SW480 (cell line): ENCODE results near the gene HAS3.
"Not testable (repeated sequence)": the region's sequence is repeated elsewhere in the genome, so short reads cannot be mapped to it uniquely, and the experiment has no call there.

Experiments used
- DNase-seq: peaks from one replicate; pipeline ENCODE4 v3.0.0-alpha.2; 2016; ENCODE audit warnings: low spot score

Gene HAS3

GRCh38 chr16:69116256-69116875 is 10.9 kb downstream of the HAS3 start:
- DNase-seq = no peak

DNA sequence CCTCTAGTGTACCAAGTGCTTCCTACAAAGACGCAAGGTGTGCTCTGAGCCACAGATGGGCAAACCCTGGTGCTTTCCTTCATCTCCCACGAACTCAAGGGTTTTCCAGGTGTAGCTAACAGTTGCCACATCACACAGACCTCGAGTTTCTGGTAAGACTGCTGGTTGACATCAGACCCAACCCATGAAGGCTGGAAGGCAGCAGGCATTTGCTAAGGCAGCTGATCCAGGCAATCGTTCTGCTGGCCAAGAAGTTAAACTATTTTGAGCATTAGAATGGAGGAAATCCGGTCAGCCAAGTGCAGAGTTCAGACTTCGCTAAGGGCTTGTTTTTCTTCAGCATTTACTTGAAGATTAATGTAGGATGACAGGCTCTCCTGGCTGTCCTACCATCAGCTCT is 11.5 kb downstream of the HAS3 start:
- no peak for DNase-seq

DNA sequence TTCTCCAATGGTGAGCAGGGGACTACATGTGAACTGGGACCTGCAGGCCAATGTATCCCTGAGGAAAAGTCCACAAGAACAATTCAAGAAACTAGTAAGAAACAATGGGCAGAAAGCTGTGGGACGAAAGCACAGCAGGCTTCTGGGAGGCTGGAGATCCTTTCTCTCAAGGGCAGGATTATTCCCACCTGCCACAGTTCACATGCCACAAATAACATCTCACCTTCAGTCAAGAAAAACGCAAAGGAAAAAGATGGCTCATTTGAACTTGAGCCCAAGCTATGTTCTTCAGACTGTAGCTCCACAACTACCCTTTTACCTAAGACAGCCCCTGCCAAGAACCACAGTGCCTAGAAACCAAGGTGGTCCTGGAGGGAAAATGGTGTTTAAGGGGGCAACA is 13.0 kb downstream of the HAS3 start:
- DNase-seq = no peak

DNA sequence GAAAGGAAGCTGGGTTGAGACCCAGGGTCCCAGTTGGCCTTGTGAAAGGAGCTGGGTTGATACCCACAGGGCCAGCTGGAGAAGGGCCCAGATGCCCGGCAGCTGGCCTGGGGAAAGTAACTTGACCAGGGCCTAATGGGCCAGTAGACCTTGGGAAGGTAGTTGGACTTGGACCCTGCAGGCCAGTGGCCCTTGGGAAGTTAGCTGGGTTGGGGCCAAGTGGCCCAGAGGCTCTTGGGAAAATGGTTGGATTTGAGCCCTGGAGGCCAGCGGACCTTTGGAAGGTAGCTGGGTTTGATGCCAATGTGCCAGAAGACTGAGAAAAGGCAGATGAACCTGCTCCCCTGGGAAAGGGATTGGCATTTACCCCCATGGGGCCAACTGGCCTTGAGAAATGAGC is 13.5 kb downstream of the HAS3 start:
- DNase-seq = no peak

DNA sequence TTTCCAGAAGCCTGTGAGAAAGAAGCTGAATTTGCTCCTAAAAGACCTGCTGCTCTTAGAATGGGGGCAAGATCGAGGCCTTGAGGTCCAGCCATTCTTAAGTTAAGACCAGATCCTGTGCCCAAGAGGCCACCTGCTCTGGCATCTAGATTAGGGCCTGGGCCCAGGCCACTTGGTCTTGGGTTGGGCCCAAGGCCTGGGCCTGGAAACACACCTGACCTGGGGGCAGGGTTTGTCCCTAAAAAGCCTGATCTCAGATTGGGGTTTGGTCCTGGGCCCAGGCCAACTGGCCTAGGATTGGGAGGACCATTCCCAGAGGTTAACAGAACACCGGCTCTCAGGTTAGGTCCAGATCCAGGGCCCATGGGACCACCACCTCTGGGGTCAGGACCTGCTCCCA is 14.1 kb downstream of the HAS3 start:
- DNase-seq = no peak

GRCh38 chr16:69120096-69120664 is 14.7 kb downstream of the HAS3 start:
- DNase-seq = no peak

- peak; percentile 71 for DNase-seq
Measured at GRCh38 chr16:69123910-69124309, 18.5 kb downstream of the HAS3 start.

DNA sequence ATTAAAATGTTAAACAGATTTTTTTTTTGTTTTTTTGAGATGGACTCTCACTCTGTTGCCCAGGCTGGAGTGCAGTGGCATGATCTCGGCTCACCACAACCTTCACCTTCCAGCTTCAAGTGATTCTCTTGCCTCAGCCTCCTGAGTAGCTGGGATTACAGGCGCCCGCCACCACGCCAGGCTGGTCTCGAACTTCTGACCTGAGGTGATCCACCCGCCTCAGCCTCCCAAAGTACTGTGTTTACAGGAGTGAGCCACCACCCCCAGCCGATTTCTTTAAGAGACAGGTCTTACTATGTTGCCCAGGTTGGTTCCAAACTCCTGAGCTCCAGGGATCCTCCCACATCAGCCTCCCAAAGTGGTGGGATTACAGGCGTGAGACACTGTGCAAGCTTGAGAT is 19.0 kb downstream of the HAS3 start:
- DNase-seq = not testable (repeated sequence)

- not testable (repeated sequence) for DNase-seq
Measured at GRCh38 chr16:69124961-69125360, 19.5 kb downstream of the HAS3 start.

DNA sequence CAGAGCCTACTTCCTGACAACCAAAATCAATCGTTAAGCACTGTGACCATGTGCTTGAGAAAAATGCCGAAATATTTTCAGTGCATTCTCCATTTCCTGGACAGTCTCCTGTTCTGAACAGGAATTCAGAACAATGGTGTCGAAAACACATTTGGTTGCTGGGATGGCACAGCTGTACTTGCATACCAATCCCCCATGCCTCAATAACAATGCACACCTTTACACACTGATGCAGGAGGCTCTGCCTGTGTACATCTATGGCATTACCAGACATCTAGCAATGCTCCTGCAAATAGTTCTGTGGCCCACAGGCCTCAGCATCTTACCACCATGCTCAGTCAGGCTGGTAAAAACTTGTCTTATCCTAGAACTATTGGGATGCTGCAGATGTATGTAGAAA is 20.8 kb downstream of the HAS3 start:
- DNase-seq = no peak

GRCh38 chr16:69126801-69127200 is 21.3 kb downstream of the HAS3 start:
- DNase-seq = not testable (repeated sequence)

GRCh38 chr16:69127966-69128510 is 22.6 kb downstream of the HAS3 start:
- DNase-seq = no peak

GRCh38 chr16:69130461-69130860 is 25.0 kb downstream of the HAS3 start:
- DNase-seq = no peak

DNA sequence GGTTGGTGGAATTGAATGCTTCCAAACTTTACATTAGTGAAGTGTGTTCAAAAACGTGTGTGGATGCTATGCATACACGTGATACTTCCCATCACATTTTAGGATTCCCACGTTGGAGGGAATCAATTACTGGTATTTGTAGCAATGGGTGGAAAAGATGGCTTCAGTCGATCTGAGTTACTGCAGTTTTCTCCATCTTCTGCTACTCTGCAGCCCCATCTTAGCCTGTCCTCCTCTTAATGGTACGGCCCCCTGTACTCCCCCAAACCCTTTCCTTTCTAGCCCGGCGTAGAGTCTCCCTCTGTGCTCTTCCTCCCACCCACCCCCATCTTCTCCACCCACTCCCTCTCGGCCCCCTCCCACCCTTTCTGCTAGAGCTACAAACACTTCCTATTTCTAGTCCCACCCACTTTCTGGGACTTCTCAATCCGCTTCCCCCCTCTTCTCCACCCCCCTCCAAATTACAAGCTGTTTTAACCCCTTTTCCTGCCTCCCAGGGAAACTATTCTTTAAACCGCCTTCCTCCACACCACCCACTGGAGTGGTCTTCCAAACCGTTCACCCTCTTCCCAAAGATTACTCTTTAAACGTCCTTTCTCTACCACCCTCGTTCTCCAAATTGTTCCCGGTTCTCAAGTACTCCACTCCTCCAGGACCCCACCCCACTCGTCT is 25.9 kb downstream of the HAS3 start:
- DNase-seq = no peak

- DNase-seq = peak; percentile 64
Measured at GRCh38 chr16:69131839-69132423, 26.5 kb downstream of the HAS3 start.

DNA sequence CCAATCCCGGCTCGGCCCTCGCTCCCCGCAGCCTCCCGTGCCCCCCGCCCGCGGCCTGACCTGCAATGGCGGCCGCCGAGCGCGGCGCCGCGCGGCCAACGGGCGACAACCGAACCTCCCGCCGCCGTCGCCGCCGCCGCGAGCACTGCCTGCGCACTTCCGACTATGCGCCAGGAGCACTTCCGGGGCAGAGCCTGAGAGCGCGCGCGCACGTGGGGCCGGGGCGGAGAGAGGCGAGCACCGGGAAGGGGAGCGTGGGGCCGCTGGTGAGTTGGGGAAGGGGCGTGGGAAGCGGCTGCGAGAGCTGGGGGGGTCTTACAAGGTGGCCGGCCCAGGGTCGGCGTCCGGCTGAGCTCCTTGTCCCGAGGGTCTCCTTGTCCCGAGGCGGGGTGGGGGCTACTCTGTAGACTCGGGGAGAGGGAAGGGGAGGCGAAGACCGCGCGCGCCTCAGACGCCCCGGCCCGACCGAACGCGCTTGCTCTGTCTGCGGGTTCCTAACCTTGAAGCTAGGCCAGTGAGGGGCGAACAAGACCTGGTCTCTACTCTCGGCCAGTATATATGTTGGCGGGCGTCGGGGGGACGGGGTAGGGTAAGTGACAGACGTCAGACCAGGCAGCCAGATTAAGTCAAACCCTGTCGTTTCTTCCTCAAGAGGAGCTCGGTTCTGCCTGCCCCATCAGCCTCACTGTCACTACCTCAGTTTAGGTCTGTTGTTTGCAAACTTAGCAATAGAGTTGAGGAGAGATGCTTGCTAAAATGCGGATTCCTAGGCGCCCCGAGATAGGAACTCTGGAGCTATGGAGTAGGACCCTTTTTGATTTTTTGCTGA is 27.2 kb downstream of the HAS3 start, which contains the start of the genes CHTF8 and UTP4:
Gene CHTF8 (minus strand): TSS at position 165 of the 829 bp plus-strand sequence. CDS start 11,130 bp downstream, outside the sequence.
Gene UTP4 (plus strand): TSS at position 226 of the 829 bp plus-strand sequence. CDS start 811 bp downstream, outside the sequence.
- DNase-seq = peak; percentile 79

DNA sequence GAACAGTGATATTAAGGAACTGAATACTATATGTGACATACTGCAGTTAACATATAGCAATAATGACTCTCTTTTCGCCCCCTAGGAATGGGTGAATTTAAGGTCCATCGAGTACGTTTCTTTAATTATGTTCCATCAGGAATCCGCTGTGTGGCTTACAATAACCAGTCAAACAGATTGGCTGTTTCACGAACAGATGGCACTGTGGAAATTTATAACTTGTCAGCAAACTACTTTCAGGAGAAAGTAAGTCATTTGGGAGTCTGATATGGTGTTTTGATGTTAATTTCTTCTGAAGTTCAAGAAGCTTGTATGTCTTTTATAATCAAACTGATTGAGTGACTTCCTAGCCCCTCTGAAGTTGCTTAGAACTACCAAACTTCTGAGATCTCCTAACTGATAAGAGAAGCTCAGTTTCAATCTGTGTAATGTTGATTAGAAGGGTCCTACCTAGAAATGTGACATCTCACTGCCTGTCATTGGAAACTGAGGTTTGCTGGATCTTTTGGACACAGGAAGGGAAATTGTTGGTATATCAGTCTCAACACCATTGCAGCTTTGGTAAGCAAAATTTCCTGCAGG is 28.0 kb downstream of the HAS3 start:
- no peak for DNase-seq

DNA sequence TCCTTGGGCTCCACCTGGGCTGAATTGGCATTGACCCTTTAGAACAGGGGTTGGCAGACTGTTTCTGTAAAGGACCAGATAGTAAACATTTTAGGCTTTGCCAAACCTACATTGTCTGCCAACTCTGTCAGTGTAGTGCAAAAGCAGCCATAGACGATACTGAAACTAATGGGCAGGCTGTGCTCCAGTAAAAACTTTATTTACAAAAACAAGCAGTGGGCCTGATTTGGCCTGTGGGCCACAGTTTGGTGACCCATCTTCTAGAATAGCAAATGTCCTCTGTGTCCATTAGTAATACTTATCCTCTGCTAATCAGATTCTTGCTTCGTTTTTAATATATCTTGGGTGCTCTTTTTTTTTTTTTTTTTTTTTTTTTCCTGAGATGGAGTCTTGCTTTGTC is 33.2 kb downstream of the HAS3 start:
- no peak for DNase-seq

DNA sequence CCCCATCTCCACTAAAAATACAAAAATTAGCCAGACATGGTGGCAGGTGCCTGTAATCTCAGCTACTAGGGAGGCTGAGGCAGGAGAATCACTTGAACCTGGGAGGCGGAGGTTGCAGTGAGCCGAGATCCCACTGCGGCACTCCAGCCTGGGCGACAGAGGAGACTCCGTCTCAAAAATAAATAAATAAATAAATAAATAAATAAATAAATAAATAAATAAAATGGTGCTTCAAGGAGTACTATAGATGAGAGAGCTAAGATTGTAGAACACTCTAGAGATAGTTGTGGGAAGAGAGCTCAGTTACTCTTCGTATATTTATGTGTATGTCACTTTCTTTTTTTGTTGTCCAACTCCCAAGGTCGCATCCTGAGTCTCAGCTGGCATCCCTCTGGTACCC is 34.0 kb downstream of the HAS3 start:
- not testable (repeated sequence) for DNase-seq

DNA sequence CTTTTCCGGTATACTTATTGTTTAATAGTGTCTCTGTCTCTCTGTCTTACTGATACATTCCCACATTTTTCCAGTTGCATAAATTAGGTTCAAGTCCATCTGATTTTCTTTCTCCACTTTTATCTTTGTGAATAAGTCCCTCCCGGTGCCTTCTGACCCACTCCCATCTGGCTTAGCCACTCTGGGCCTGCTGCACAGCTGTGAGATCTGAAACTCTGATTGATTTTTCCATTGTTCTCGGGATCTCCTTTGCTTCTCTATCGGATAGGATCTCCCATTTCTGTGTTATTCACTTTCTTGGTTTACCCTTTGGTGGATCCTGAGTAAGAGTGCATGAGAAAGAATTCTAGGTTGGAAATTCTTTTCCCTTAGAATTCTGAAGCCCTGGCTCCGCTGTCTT is 35.6 kb downstream of the HAS3 start:
- no peak for DNase-seq

DNA sequence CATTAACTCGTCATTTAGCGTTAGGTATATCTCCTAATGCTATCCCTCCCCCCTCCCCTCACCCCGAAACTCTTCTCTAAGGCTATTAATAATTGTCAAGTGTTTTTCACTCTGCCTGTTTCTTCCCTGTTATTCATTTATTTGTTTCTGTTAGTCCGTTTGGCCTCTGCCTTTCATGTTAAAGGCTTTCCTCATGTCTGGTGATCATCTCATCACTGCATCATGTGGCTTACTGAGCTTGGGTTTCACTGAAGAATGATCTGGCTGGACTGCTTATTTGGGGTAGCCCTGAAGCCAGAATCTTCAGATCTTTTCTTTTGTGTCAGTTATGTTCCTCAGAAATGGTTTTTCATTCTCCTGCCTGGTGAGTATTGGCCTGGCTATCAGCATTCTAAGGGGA is 36.5 kb downstream of the HAS3 start:
- no peak for DNase-seq
